ENCODE measurements around the gene CD19.
"Not testable (repeated sequence)": the region's sequence is repeated elsewhere in the genome, so short reads cannot be mapped to it uniquely, and the experiment has no call there.

Gene CD19

GRCh38 chr16:28937222-28937876, 5.6 kb downstream of the CD19 start:
- DNase-seq: no peak

GRCh38 chr16:28938721-28939120, 7.0 kb downstream of the CD19 start:
- DNase-seq: no peak

- not testable (repeated sequence) for DNase-seq
Measured at GRCh38 chr16:28939825-28940224, 8.1 kb downstream of the CD19 start.

GRCh38 chr16:28943281-28943680, 11.5 kb downstream of the CD19 start:
- DNase-seq: no peak

- DNase-seq: no peak
Measured at GRCh38 chr16:28946681-28947080, 14.9 kb downstream of the CD19 start.

- peak; percentile 100 for DNase-seq
Measured at GRCh38 chr16:28950648-28951409, 19.1 kb downstream of the CD19 start, which contains the start of gene NFATC2IP. NFATC2IP (plus strand) TSS chr16:28950937; CDS start chr16:28951012, 75 bp downstream.

GRCh38 chr16:28951410-28951943, 19.7 kb downstream of the CD19 start:
- DNase-seq: no peak

- no peak for DNase-seq
Measured at GRCh38 chr16:28958216-28958615, 26.4 kb downstream of the CD19 start.

- DNase-seq: no peak
Measured at GRCh38 chr16:28958836-28959235, 27.1 kb downstream of the CD19 start.

- DNase-seq: no peak
Measured at GRCh38 chr16:28964072-28964471, 32.3 kb downstream of the CD19 start.

- DNase-seq: no peak
Measured at GRCh38 chr16:28964496-28964895, 32.7 kb downstream of the CD19 start.

GRCh38 chr16:28967156-28967555, 35.4 kb downstream of the CD19 start:
- DNase-seq: no peak

- not testable (repeated sequence) for DNase-seq
Measured at GRCh38 chr16:28969696-28970095, 37.9 kb downstream of the CD19 start.

- no peak for DNase-seq
Measured at GRCh38 chr16:28974007-28974436, 42.3 kb downstream of the CD19 start.

- DNase-seq: peak; percentile 92 to 95
Measured at GRCh38 chr16:28974437-28975157, 42.8 kb downstream of the CD19 start, which contains the start of gene SPNS1. SPNS1 (plus strand) TSS chr16:28974778; CDS start chr16:28975152, 374 bp downstream.

- DNase-seq: no peak
Measured at GRCh38 chr16:28975158-28975599, 43.4 kb downstream of the CD19 start.

- DNase-seq: peak; percentile 17 to 44
Measured at GRCh38 chr16:28977703-28978662, 46.2 kb downstream of the CD19 start.

GRCh38 chr16:28980330-28980729, 48.6 kb downstream of the CD19 start:
- DNase-seq: not testable (repeated sequence)

GRCh38 chr16:28980929-28981328, 49.2 kb downstream of the CD19 start:
- no peak for DNase-seq

- DNase-seq: peak in 1 of 2 donors; percentile 34
Measured at GRCh38 chr16:28981517-28981916, 49.7 kb downstream of the CD19 start.

GRCh38 chr16:28982418-28982817, 50.6 kb downstream of the CD19 start:
- DNase-seq: no peak

- DNase-seq: no peak
Measured at GRCh38 chr16:28982949-28983348, 51.2 kb downstream of the CD19 start.
